NCI-H2196 treated with DMSO at 0.1 percent for 48 hours (cell line): Measurements from ENCODE around the gene GUK1.
"Not testable (repeated sequence)": the region's sequence is repeated elsewhere in the genome, so short reads cannot be mapped to it uniquely, and the experiment has no call there.

Experiments used
- DNase-seq: peaks from one replicate; lab custom pipeline; 2025; ENCODE audit not compliant: unreplicated experiment; lab: John Stamatoyannopoulos, UW

GUK1 gene

GRCh38 chr1:228161866-228162265, 21.8 kb downstream of the GUK1 start:
- DNase-seq, result no peak

- no peak for DNase-seq
Measured at GRCh38 chr1:228162286-228163006, 22.4 kb downstream of the GUK1 start.

- no peak for DNase-seq
Measured at GRCh38 chr1:228163007-228163753, 23.1 kb downstream of the GUK1 start.

- DNase-seq, result no peak
Measured at GRCh38 chr1:228163776-228164519, 23.9 kb downstream of the GUK1 start.

- no peak for DNase-seq
Measured at GRCh38 chr1:228164561-228165371, 24.7 kb downstream of the GUK1 start.

GRCh38 chr1:228165372-228166169, 25.5 kb downstream of the GUK1 start, which contains the start of gene IBA57:
Gene IBA57, plus strand, starts transcription at chr1:228165804. Its CDS starts 13 bp downstream, at chr1:228165817.
- DNase-seq, result peak; percentile 96

GRCh38 chr1:228166170-228166936, 26.3 kb downstream of the GUK1 start:
- DNase-seq, result peak; percentile 37

- no peak for DNase-seq
Measured at GRCh38 chr1:228168563-228169270, 28.6 kb downstream of the GUK1 start.

- DNase-seq, result no peak
Measured at GRCh38 chr1:228169345-228169744, 29.3 kb downstream of the GUK1 start.

- DNase-seq, result no peak
Measured at GRCh38 chr1:228170666-228171065, 30.6 kb downstream of the GUK1 start.

GRCh38 chr1:228171221-228171891, 31.3 kb downstream of the GUK1 start:
- no peak for DNase-seq

GRCh38 chr1:228172591-228173527, 32.8 kb downstream of the GUK1 start:
- no peak for DNase-seq

GRCh38 chr1:228173528-228174481, 33.7 kb downstream of the GUK1 start:
- not testable (repeated sequence) for DNase-seq

- DNase-seq, result no peak
Measured at GRCh38 chr1:228174482-228175315, 34.6 kb downstream of the GUK1 start.
